Measurements from ENCODE around the gene TNKS2.
A peak's percentile ranks its signal among the peaks of the same experiment; 100 is the strongest.

The TNKS2 gene

DNA sequence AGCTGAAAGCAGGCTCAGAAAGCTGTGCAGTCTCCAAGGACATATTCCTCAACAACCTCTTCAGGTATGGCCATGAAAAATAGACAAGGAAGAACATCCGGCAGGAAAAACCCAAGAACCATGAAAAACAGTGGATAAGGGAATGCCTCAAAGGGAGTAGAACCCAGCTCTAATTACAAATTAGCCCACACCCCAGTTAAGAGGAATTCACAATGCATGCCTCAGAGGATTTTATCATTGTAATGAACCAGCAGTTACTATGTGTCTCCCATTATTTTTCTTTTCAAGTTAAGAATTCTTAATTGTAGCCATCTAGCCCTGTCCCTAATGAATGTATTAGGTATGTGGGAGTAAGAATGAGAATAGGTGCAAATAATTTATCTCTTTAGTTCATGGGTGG is 19.7 kb upstream of the TNKS2 start:
- Mint-ChIP-seq H3K36me3 (no peaks in the 10 kb centered on the region), H3K9me3 (no peaks in the 10 kb centered on the region), H3K4me3 (no peak overlapping the region), H3K27ac (no peak overlapping the region), H3K4me1 (no peaks in the 10 kb centered on the region), H3K27me3 (no peaks in the 10 kb centered on the region)
- no peak for ATAC-seq (replicated peaks)
- DNase-seq: no peak

DNA sequence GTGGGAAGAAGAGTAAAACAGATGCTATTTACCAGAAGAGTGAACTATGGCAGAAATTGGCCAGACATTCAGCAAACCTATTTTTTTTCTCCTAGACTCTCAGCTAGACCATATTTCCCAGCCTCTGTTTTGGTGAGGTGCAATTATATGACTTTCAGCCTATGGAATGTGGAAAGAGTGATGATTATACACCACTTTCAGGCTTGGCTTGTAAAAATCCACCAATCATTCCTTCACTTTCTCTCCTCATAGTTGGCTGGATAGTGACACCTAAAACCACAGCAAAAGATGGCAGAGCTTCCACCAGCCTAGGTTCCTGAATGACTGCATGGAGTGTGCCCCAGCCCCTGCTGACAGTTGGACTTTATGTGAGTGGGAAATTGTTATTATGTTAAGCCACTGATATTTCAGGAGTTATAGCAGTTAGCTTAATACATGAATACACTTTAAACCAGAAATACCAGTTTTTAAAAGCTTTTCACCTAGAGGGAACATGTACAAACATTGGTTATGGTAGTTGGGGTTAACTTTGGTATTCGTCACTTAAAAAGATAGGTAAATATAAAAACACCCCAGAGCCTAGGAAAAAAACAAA is 19.1 kb upstream of the TNKS2 start:
- no peaks in the 10 kb centered on the region for H3K9me3 Mint-ChIP-seq
- DNase-seq: no peak
- H3K4me1 Mint-ChIP-seq: no peaks in the 10 kb centered on the region
- no peaks in the 10 kb centered on the region for H3K36me3 Mint-ChIP-seq
- H3K4me3 Mint-ChIP-seq: no peak overlapping the region
- no peak overlapping the region for H3K27ac Mint-ChIP-seq
- ATAC-seq (replicated peaks): no peak
- H3K27me3 Mint-ChIP-seq: no peaks in the 10 kb centered on the region

DNA sequence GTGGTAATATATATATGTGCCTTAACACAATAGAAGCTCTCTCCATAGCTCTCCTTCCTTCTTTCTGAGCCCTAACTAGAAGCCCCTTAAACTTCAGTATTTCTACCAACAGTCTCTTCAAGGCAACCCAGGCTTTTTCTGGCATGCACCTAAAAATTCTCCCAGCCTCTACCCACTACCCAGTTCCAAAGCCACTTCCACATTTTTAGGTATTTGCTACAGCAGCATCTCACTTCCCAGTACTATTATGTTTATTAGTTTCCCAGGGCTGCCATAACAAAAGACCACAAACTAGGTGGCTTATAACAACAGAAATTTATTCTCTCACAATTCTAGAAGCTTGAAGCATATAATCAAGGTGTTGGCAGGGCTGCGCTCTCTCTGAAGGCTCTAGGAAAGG is 15.7 kb upstream of the TNKS2 start:
- no peaks in the 10 kb centered on the region for H3K36me3 Mint-ChIP-seq
- H3K27ac Mint-ChIP-seq: no peak overlapping the region
- no peak for DNase-seq
- no peaks in the 10 kb centered on the region for H3K4me1 Mint-ChIP-seq
- H3K9me3 Mint-ChIP-seq: no peaks in the 10 kb centered on the region
- no peak for ATAC-seq (replicated peaks)
- no peaks in the 10 kb centered on the region for H3K27me3 Mint-ChIP-seq
- no peak overlapping the region for H3K4me3 Mint-ChIP-seq

DNA sequence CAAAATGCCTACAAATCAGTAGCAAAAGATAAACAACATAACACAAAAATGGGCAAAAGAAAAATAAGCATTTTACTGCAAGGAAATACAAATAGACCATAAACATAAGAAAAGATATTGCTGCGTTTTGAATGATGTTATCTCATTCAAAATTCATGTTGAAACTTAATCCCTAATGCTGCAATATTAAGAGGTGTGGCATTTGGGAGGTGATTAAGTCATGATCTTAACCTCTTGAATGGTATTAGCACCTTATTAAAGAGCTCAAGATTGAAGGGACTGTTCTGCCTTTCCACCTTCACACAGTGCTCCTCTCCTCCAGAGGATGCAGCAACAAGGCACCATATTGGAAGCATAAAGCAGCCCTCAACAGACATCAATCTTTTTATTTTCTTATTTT is 12.4 kb upstream of the TNKS2 start:
- H3K36me3 Mint-ChIP-seq: peaks cover 0 to 4% of the 10 kb centered on the region in 2 donors
- DNase-seq: no peak
- no peak for ATAC-seq (replicated peaks)
- H3K4me1 Mint-ChIP-seq: no peaks in the 10 kb centered on the region
- H3K9me3 Mint-ChIP-seq: no peaks in the 10 kb centered on the region
- H3K4me3 Mint-ChIP-seq: no peak overlapping the region
- no peak overlapping the region for H3K27ac Mint-ChIP-seq
- no peaks in the 10 kb centered on the region for H3K27me3 Mint-ChIP-seq

DNA sequence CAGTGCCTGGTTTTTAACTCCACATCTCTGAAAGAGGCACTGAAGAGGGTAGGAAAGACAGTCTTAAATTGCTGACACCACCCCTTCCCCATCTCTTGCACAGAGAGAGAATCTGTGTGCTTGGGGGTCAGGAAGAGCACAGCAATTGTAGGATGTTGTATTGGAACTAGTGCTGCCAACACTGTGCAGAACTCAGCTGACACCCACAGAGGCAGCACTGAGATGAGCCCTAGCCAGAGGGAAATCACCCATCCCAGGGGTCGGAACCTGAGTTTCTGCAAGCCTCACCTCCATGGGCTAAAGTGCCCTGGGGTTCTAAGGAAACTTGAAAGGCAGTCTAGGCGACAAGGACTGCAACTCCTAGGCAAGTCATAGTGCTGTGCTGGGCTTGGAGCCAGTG is 11.0 kb upstream of the TNKS2 start:
- no peaks in the 10 kb centered on the region for H3K9me3 Mint-ChIP-seq

DNA sequence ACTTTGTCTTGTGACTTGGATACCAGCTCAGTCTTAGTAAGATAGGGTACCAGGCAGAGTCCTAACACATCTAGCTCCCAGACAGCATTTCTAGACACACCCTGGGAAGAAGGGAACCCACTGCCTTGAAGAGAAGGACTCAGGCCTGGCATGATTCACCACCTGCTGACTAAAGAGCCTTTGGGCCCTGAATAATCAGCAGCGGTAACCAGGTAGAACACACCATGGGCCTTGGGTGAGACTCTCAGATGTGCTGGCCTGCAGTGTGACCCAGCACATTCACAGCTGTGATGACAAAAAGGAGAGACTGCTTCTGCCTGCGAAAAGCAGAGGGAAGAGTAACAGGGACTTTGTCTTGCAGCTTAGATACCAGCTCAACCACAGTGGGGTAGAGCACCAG is 10.4 kb upstream of the TNKS2 start:
- no peak for DNase-seq
- Mint-ChIP-seq H3K9me3 (no peaks in the 10 kb centered on the region), H3K27me3 (no peaks in the 10 kb centered on the region), H3K4me3 (no peak overlapping the region), H3K4me1 (no peaks in the 10 kb centered on the region), H3K36me3 (peaks cover 0 to 9% of the 10 kb centered on the region in 2 donors), H3K27ac (no peak overlapping the region)
- ATAC-seq (replicated peaks): no peak

More for the DNA sequence above, 11.0 kb upstream of the TNKS2 start:
- Mint-ChIP-seq H3K27me3 (no peaks in the 10 kb centered on the region), H3K27ac (no peak overlapping the region), H3K36me3 (peaks cover 0 to 9% of the 10 kb centered on the region in 2 donors), H3K4me1 (no peaks in the 10 kb centered on the region), H3K4me3 (no peak overlapping the region)
- DNase-seq (no peak), ATAC-seq (replicated peaks) (no peak)

DNA sequence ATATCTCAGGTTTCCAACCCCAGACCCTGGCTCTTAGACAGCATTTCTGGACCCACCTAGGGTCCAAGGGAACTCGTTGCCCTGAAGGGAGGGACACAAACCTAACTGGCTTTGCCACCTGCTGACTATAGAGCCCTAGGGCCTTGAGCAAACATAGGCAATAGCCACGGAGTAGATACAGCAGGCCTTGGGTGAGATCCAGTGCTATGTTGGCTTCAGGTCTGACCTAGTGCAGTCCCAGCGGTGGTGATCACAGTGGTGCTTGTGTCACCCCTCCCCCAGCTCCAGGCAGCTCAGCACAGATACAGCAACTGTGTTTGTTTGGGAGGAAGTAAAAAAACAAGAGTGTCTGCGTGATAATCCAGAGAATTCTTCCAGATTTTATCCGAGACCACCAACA is 9.7 kb upstream of the TNKS2 start:
- no peaks in the 10 kb centered on the region for H3K9me3 Mint-ChIP-seq
- H3K4me1 Mint-ChIP-seq: no peaks in the 10 kb centered on the region
- H3K27me3 Mint-ChIP-seq: no peaks in the 10 kb centered on the region
- H3K36me3 Mint-ChIP-seq: peaks cover 0 to 9% of the 10 kb centered on the region in 2 donors
- DNase-seq (no peak), ATAC-seq (replicated peaks) (no peak)
- H3K4me3 Mint-ChIP-seq: no peak overlapping the region
- no peak overlapping the region for H3K27ac Mint-ChIP-seq

DNA sequence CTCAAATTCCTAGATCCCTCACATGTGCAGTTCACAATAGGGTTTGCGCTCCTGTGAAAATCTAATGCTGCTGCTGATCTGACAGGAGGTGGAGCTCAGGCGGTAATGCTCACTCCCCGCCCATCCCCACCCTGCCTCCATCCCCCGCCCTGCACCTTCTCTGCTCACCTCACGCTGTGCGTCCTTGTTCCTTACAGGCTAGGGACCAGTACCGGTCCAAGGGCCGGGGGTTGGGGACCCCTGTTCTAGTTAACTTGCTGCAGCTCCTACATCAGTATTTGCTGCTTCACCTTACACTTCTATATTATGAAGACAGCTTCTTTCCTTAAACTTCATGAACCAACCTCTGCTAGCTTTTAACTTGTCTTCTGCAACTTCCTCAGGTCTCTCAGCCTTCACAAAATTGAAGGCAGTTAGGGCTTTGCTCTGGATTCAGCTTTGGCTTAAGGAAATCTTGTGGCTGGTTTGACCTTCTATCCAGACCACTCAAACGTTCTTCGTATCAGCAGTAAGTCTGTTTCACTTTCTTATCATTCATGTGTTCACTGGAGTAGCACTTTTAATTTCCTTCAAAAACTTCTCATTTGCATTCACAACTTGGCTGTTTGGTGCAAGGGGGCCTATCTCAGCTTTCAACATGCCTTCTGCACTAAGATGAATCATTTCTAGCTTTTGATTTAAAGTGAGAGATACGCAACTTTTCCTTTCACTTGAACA is 1.7 kb upstream of the TNKS2 start:
- H3K9me3 Mint-ChIP-seq: no peaks in the 10 kb centered on the region
- ATAC-seq (replicated peaks) (peak; percentile 59 to 62), DNase-seq (peak; percentile 20)
- H3K36me3 Mint-ChIP-seq: peaks cover 5 to 19% of the 10 kb centered on the region in 2 donors
- peak overlapping the region; percentile 96 to 99 for H3K4me3 Mint-ChIP-seq
- H3K27ac Mint-ChIP-seq: peak overlapping the region; percentile 94
- H3K27me3 Mint-ChIP-seq: no peaks in the 10 kb centered on the region
- peaks cover 25 to 36% of the 10 kb centered on the region in 2 donors for H3K4me1 Mint-ChIP-seq

DNA sequence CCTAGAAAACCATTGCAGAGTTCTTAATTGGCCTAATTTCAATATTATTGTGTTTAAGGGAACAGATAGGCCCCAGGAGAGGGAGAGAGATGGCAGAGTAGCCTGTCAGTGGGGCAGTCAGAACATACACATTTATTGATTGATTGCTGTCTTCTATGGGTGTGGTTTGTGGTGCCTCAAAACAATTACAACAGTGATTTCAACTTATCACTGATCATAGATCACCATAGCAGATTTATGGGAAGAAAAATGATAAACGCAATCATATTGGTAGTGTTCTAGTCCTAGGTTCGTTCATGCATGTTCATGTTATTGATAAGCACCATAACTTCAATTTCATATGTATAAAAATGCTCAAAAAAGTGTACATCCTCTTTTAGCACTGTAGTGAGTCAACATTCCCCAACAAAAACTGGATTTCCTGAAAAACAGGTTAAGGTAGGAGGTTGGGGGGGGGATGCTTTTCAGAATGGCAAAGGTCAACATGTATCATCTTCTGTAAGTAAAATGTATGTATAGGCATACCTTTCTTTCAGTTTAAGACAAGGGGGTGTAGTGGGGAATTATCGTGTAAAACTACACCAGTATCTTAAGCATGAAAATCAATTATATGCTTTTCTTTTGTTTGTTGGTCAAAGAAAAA is 1.1 kb upstream of the TNKS2 start:
- Mint-ChIP-seq H3K27me3 (no peaks in the 10 kb centered on the region), H3K9me3 (no peaks in the 10 kb centered on the region), H3K4me3 (peak overlapping the region; percentile 96 to 99), H3K27ac (peak overlapping the region; percentile 94), H3K4me1 (peaks cover 29 to 36% of the 10 kb centered on the region in 2 donors), H3K36me3 (peaks cover 8 to 25% of the 10 kb centered on the region in 2 donors)
- ATAC-seq (replicated peaks) (no peak), DNase-seq (no peak)

DNA sequence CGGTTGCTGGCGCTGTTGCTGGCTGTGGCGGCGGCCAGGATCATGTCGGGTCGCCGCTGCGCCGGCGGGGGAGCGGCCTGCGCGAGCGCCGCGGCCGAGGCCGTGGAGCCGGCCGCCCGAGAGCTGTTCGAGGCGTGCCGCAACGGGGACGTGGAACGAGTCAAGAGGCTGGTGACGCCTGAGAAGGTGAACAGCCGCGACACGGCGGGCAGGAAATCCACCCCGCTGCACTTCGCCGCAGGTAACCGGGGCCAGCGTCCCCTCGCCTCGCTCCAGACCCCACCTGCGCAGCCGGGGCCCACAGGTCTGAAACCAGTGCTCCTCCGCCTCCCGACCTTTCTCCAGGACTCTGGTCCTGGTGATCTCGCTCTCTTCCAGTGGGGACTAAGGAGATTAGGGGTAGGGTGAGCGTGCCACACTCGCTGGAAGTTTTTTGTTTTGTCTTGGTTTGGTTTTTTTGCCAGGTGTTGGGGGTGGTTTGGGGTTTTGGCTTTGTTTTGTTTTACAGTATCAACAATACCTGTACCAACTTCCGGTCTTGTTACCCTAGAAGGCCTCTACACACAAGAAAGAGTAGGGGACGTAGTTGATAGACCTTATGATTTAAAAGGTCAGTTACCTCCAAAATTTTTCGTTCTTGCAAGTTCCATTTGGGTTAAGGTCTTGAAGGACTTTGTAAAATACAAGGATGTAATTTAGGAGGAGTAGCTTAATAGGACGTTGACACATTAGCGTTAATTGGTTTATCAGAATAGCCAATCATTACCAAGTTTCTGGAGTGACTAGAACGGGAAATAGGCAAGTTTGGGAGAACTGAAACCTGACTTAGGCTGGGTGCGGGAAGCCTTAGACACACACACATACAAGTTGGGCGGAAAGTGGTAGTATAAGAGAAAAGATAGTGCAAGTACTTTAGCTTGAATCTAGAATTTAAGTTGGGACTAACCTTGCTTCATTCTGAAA is 704 bp downstream of the TNKS2 start:
- H3K4me1 Mint-ChIP-seq: peaks cover 33 to 46% of the 10 kb centered on the region in 2 donors
- DNase-seq (peak; percentile 24), ATAC-seq (replicated peaks) (peak; percentile 61 to 64)
- H3K27me3 Mint-ChIP-seq: no peaks in the 10 kb centered on the region
- no peaks in the 10 kb centered on the region for H3K9me3 Mint-ChIP-seq
- peak overlapping the region; percentile 99 for H3K27ac Mint-ChIP-seq
- peaks cover 13 to 29% of the 10 kb centered on the region in 2 donors for H3K36me3 Mint-ChIP-seq
- H3K4me3 Mint-ChIP-seq: peak overlapping the region; percentile 96 to 99

DNA sequence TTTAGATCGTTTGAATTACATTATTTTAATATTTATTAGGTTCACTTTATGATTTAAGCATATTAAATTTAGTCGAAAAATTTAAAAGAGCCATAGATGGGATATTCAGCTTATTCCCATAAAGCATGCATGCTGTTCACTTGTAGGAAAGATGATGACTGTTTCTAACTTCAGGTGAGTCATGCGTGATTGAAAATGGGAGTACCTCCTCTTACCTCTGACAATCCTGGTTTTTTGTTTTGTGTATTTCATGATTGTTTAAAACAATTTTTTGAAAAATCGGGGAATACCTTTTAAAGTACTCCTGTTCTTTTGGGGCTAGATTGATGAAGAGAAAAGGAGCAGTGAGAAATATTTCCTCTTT is 1.4 kb downstream of the TNKS2 start:
- H3K27me3 Mint-ChIP-seq: no peaks in the 10 kb centered on the region
- H3K27ac Mint-ChIP-seq: no peak overlapping the region
- no peak for ATAC-seq (replicated peaks)
- peak overlapping the region; percentile 96 to 99 for H3K4me3 Mint-ChIP-seq
- DNase-seq: no peak
- peaks cover 33 to 46% of the 10 kb centered on the region in 2 donors for H3K4me1 Mint-ChIP-seq
- peaks cover 13 to 29% of the 10 kb centered on the region in 2 donors for H3K36me3 Mint-ChIP-seq
- H3K9me3 Mint-ChIP-seq: no peaks in the 10 kb centered on the region

DNA sequence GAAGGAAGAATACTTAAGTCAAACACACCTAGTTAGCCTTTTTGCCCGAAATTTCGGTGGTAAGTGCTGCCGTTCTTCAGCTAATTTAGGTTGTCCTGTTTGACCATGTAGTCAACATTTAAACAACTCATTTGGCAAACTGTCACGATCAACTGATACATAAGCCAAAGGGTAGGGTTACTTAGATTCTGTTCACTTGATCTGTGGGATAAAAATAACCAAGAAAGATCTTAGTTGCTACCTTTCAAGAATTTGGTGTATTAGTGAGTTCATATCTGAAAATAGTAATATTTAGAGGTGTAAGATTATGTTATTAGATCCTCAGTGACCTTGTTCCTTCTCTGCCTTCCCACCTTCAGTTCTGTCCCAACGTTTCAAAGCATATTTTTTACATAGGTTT is 2.0 kb downstream of the TNKS2 start:
- Mint-ChIP-seq H3K4me3 (peak overlapping the region; percentile 96 to 99), H3K4me1 (peaks cover 33 to 50% of the 10 kb centered on the region in 2 donors), H3K36me3 (peaks cover 15 to 32% of the 10 kb centered on the region in 2 donors), H3K27me3 (no peaks in the 10 kb centered on the region), H3K9me3 (no peaks in the 10 kb centered on the region), H3K27ac (no peak overlapping the region)
- DNase-seq (no peak), ATAC-seq (replicated peaks) (no peak)

DNA sequence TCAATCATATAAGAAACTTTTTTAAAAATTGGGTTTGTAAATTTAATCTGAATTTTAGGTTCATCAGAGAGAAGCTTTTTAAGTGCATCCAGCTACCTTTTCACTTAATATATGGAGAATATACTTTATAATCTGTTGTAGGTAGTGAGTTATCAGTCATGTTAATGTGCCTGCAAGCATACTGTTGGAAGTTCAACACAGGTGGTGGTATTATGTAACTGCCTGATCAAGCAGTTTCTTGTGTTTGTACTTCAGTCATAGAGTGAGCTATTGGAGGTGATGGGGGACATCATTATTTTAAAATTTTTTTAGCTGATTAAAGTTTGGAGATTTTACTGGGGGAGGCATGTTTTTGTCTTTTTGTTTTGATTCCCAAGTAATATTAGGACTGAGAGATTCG is 2.5 kb downstream of the TNKS2 start:
- ATAC-seq (replicated peaks) (no peak), DNase-seq (no peak)
- H3K4me3 Mint-ChIP-seq: no peak overlapping the region
- H3K36me3 Mint-ChIP-seq: peaks cover 18 to 36% of the 10 kb centered on the region in 2 donors
- no peaks in the 10 kb centered on the region for H3K27me3 Mint-ChIP-seq
- no peak overlapping the region for H3K27ac Mint-ChIP-seq
- H3K4me1 Mint-ChIP-seq: peaks cover 37 to 56% of the 10 kb centered on the region in 2 donors
- no peaks in the 10 kb centered on the region for H3K9me3 Mint-ChIP-seq
